T-helper 9 cell (primary cell): ENCODE results near the gene S100A3.

Source experiments
- DNase-seq: peaks from one replicate; pipeline ENCODE4 v3.0.0-alpha.2; 2020

The S100A3 gene

DNA sequence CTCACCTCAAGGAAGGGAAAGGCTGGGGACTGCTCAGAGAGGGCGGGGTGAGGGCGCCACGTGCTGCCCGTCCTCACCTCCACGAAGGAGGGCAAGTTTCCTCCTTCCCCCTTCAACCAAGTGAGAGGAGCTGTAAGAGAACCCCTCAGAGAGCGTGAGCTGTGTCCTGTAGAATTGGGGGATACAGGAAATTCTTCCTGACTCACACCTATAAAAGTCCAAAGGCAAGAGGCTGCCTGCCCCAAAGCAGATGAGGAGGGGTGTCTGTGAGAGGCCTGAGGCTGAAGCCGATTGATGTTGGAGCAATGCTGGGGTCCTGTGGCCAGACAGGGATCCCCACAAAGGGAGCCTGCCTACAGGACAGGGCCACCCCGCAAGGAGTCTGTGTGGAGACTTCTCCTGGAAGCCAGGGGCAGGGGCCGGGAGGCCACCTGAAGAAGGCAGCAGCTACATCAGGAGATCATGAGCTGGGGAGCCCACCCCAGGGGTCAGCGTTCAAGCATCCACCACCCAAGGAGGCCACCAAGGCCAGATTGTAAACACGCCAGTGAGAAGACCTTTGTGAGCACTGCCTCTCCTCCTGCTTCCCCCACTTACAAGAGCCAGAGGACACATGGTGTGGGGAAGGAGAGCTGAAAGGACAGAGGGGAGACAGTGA is 41.0 kb downstream of the S100A3 start:
- no peak for DNase-seq

DNA sequence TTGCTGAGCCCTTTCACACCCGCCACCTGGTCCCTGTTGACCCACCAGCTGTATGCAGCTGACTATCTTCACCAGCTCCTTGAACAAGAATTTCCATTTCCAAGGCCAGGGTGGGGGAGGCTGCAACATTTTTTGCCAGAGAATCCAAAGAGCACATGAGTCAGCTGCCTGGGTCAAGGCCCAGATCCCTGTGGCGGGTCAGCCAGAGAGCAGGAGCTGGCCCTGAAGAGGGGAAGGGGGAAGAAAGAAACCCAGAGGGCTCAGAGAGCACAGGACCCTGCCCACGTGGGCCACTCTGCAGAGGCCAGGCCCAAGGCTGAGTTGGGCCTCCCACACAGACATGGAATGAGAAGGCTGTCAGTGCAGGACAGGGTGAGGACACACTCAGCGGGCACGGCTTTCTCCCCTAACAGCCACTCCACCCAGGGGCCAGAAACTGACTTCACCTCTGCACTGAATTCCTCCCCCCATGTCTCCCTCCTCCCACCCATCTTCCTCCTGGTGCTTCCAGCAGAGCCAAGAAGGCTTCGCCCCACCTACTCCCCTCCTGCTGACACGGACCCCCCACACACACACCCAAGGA is 42.1 kb downstream of the S100A3 start:
- DNase-seq, result no peak

- no peak for DNase-seq
These were observed 42.7 kb downstream of the S100A3 start for GRCh38 chr1:153506386-153506785.

GRCh38 chr1:153505576-153505975 is 43.5 kb downstream of the S100A3 start:
- no peak for DNase-seq

GRCh38 chr1:153503766-153504165 is 45.3 kb downstream of the S100A3 start:
- no peak for DNase-seq

DNA sequence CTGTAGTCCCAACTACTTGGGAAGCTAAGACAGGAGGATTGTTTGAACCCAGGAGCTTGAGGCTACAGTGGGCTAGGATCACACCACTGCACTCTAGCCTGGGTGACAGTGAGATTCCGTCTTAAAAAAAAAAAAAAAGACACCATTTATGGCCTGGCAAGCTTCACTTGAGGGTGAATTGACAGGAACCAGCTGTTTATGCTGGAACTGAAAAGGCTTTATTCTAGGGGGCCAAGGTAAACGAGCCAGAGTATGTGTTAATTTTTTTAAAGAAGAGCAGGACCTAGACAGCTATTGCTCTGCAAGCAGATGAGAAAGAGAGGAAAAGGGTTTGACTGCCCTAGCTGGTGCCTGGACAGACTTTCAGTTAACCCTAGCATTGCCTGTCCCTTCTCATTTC is 50.3 kb downstream of the S100A3 start:
- DNase-seq, result no peak
